Right renal cortex interstitium (tissue), 3 donors: Measurements from ENCODE around the gene NGEF. TPM values are rescaled to one million over a fixed set of nuclear protein-coding genes. Genes with fewer than 3 reads are reported as not detected.
"Not testable (repeated sequence)": the region's sequence is repeated elsewhere in the genome, so short reads cannot be mapped to it uniquely, and the experiment has no call there.

Experiments used
- DNase-seq, 3 donors: peaks; one replicate each; pipeline ENCODE4 v3.0.0-alpha.2; 2013; ENCODE audit warnings: low read depth in 3 of 3, low spot score in 2 of 3
- polyA plus RNA-seq, 3 donors: library from polyadenylated mRNA; unstranded; fragments of 120-200 nt; gene quantifications; one replicate each; pipeline ENCODE4 v1.2.1, GENCODE V29; 2013; ENCODE audit not compliant: insufficient read length in 3 of 3

NGEF gene, protein sequence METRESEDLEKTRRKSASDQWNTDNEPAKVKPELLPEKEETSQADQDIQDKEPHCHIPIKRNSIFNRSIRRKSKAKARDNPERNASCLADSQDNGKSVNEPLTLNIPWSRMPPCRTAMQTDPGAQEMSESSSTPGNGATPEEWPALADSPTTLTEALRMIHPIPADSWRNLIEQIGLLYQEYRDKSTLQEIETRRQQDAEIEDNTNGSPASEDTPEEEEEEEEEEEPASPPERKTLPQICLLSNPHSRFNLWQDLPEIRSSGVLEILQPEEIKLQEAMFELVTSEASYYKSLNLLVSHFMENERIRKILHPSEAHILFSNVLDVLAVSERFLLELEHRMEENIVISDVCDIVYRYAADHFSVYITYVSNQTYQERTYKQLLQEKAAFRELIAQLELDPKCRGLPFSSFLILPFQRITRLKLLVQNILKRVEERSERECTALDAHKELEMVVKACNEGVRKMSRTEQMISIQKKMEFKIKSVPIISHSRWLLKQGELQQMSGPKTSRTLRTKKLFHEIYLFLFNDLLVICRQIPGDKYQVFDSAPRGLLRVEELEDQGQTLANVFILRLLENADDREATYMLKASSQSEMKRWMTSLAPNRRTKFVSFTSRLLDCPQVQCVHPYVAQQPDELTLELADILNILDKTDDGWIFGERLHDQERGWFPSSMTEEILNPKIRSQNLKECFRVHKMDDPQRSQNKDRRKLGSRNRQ
- polyA plus RNA-seq = 1 to 10 TPM; 2.3 to 3.0 (median 2.7) TPM

DNA sequence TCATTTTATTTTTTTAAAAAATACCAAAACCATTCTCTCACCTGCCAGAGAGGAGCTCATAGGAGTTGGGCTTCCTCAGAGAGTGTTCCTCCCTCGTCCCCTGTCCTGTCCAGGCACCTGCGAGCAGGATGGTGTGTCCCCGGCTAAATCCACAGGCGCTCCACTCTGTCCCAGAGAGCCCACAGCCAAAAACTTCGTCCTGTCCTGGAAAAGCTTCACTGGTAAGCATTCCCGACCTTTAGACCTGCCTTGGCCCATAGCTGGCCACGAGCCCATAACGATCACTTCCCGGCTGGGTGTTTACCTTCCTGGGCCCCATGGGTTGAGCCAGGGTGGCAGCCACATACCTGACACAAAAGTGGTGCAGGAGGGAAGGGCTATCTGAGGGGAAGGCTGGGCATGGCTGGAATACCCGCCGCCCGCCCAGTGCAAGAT is at the start of gene NGEF:
Gene NGEF, minus strand, starts transcription at position 230 of the 435 bp plus-strand sequence. CDS start 38,366 bp downstream, outside the sequence.
- DNase-seq = no peak

DNA sequence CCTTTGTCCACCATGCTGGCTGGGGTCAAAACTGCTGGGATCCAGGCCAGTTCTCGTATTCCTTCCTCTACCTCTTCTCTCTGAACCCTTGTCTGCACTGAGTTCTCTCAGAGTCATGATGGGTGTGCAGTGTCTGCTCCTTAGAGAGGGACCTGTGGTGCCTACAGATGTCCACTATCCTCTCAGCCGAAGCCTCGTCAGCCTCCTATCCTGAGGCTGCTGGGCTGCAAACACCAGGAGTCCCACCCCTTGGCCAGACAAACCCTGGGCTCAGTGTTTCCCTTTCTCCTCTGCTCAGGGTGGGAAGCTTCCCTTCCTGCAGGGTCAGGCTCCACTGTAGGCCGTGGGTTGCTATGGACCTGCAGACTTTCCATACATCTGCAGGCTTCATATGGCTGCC is 49.4 kb upstream of the NGEF start:
- no peak for DNase-seq

DNA sequence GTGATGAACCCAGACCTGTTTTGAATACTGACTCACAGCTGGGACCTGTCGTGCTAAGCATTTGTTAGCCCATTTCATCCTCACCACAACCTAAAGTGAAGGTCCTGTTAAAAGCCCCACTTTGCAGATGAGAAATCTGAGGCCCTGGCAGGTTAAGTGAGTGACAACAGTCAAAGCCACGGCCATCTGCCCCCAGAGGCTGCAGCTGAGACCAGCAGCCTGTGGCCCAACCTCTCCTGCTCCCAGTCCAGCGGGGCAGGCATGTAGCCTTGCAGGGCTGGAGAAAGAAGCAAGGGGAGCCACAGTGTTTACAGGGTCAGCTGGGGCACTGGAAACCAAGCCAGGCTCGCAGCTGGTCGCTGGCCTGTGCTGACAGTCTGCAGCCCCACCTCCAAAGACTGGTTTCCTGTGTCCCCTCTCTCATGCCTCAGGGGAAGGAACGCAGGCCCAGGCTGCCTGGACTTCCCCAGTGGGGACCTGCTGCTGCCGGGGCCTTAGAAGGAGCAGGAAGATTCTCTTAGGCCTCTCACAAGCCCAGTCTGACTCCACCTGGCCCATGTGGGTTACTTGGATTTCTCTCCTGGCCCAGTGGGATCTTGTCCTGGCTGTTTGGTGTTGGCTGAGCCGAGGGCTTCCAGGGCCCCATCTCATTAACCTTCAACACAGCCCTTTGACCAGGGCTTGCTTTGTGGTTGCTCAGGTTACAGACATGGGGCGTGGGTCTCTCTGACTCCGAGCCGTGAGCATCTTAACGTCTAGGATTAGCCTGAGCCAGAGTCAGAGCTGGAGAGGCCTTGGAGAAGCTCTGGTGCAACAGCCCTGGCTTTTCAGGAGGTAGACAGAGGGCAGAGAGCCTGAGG is 48.8 kb upstream of the NGEF start:
- no peak for DNase-seq

DNA sequence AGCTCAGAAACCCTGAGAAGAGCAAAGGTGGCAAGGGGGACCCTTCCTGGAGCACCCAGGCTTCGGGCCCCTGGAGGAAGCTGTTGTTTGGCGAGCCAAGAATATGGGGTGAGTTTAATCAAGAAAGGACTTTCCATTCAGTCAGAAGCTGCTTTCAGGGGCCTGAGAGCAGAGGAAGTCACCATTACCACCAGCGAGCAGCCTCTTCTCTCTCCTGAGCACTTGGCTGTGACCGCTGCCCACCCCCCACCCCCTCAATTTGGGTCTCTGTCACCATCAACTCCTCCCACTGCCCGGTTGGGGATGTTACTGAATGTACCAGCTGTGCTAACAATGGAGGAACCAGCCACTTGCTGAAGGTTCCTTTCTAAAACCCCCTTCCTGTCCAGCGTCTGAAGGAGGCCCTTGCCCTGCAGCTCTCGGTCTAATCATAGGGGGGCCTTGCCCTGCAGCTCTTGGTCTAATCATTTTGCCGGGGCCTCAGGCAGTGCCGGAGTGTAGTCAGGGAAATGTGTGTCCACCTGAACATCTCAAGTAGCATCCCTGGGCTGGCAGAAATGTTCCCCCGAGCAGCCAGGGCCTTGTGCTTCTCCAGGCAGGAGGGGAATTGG is 48.0 kb upstream of the NGEF start:
- DNase-seq = no peak

DNA sequence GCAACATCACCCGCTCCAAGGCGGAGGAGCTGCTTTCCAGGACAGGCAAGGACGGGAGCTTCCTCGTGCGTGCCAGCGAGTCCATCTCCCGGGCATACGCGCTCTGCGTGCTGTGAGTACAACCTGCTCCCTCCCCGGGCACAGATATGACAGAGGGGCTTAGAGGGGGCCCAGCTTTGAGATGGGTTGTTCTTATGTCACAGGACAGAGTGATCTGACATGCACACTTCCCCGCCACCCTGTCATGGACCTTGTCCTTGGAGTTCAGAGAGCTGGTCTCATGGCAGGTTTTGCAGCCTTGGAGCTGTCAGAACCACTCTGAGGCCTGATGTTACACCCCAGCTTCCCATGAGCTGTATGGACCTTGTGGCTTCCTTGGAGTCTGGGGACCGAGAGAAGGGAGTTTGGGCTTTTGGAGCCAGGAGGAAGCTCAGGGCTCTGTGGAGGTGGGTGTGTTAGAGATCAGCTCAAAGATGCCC is 47.5 kb upstream of the NGEF start:
- no peak for DNase-seq

DNA sequence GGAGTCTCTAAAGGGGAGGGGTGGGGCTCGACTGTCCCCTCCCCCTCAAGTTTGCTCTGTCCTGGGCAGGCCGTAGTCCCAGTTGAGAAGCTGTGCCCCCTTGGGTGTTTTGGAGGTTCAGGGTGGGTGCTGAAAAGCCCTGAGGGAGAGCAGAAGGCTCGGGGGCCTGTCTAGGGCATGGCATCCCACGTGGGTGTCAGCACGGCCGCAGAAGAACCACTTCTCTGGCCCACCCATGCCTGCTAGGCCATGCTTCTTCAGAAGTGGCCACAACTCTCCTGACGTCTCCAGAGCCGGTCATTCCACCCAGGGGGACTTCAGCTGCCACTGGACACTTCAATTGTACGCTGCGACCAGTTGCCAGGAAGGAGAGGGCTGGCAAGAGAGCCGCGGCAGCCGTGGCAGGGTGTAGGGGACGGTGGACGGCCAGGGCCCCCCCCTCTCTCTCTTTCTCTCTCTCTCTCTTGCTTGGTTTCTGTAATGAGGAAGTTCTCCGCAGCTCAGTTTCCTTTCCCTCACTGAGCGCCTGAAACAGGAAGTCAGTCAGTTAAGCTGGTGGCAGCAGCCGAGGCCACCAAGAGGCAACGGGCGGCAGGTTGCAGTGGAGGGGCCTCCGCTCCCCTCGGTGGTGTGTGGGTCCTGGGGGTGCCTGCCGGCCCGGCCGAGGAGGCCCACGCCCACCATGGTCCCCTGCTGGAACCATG is 46.9 kb upstream of the NGEF start, which contains the start of gene INPP5D:
Gene INPP5D, plus strand, starts transcription at position 546 of the 704 bp plus-strand sequence. Its CDS starts 137 bp downstream, at position 683.
- DNase-seq = no peak

DNA sequence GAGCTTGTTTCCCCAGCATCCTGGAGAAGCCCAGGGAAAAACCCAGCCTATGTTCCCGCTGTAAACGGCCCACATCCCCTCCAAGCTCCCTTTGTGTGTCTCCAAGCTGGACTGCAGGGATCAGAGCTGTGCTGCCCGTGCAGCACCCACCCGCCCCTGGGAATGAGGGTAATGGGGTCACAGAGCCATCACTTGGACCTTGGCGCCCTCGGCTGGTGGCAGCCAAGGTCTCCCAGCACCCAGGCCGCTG is 46.4 kb upstream of the NGEF start:
- no peak for DNase-seq

DNA sequence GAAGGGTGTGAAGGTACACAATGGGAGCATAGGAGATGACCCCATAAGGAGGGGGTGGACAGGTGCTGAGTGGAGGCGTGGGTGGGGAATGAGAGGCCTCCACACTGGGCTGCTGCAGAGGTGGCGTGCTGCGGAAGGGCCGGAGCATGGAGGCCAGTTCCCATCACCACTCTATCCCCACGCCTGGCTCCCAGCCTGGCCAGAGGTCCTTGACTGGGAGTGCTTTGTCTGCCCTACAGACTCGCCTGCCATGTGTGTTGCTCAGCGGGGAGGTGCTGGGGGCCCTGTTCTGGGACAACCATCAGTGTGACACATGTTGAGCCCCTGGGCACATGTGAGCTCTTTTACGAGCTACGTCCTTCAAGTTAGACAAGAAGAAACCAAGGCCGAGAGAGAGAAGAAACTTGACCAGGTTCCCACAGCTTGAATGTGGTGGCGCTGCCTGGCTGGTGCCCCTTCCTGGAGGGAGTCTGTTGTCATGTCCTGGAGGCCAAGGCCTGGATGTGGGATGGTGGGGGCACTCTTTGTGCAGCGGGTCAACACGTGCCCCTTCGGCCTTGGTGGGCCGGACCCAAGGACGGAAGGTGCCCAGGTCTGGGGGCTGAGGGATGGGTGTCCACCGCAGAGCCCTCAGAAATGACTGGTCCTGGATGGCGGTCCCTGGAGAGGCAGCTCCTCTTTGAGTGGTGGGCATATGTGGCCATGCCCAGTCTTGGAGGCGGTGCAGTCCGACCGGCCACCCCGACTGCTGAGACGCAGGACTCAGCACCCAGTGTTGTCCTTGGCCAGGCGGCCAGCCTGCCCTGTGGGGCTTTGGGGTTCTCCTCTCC is 45.9 kb upstream of the NGEF start:
- no peak for DNase-seq

DNA sequence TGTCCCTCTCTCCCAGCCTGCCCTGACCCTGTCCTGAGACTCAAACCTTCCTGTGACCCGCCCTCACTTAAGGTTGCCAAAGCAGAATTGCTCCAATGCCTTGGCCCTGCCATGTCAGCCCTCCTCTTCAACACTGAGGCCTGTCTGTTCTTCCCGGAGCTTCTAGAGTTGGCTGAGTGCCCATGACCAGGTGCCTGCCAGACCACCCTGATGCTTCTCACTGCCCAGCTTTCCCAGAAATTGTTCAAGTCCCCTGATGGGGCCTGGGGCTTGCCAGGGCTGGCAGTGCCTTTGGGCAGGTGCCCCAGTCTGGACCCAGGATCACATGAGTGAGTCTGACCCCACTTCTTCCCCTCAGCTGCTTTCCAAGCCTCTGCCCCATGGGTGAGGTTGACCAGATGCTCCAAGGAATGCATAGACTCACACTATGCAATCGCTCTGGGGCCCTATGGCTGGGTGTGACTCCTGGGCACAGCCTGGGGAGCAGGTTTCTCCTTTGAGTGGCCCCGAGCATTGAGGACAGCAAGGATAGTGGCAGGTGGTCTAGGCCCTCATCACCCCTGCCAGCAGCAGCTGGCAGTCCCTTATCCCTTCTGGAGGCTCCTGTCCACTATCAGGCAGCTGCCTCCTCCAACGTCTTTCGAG is 44.0 kb upstream of the NGEF start:
- DNase-seq = no peak

DNA sequence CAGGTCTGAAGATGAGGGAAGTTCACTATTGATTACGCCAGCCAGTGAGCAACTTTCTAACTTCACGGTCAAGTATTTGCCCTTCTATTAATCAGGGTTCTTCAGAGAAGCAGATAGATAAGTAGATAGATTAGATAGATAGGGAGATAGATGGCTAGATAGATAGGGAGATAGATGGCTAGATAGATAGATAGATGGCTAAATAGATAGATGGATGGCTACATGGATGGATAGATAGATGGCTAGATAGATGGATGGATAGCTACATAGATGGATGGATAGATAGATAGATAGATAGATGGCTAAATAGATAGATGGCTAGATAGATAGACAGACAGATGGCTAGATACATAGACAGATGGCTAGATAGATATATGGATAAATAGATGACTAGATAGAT is 42.3 kb upstream of the NGEF start:
- DNase-seq = no peak

DNA sequence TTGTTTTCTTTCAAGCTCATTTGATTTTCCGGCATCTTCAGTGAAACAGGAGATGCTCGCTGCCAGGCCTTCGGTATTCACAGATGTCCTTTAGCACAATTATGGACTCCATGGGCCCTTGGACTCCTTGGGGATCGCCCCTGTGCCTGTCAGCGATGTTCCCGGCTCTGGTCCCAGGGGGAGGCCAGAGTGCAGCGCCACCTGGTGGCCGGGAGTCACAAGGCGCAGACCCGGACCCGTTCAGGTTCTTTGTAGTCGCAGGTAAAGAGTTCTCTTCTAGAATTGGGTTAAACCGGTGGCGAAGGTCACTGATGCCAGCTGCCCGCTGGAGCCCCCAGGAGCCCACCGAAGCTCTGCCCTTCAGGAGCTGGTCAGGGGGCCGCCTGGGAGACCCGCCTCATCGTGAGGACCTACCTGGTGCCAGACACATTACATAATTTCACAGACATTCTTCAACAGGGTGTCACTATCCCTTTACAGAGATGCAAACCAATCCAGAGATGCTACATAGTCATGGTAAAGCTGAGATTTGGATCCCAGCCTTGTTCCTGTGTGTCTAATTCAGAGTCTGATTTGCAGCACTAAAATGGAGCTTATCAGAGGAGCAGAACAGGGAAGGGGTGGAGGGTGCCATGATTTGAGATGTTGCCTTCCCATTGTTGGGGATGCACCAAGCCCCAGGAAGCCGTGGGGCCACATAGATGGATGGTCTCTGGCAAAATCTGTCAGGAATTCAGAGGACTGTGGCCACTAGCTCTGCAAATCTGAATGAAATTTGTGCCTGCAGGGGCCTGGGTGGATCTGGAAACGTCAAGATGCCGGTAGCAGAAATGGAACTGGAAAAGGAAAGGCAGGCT is 41.1 kb upstream of the NGEF start:
- DNase-seq = no peak

DNA sequence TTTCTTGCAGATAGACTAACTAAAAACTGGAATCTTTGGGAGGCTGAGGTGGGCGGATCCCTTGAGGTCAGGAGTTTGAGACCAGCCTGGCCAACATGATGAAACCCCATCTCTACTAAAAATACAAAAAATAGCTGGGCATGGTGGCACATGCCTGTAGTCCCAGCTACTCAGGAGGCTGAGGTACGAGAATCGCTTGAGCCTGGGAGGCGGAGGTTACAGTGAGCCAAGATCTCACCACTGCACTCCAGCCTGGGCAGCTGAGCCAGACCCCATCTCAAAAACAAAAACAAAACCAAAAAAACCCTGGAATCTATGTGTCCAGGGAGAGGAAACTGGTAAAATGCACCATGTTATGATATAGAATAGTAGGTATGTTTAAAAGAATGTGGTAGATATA is 39.5 kb upstream of the NGEF start:
- DNase-seq = not testable (repeated sequence)

DNA sequence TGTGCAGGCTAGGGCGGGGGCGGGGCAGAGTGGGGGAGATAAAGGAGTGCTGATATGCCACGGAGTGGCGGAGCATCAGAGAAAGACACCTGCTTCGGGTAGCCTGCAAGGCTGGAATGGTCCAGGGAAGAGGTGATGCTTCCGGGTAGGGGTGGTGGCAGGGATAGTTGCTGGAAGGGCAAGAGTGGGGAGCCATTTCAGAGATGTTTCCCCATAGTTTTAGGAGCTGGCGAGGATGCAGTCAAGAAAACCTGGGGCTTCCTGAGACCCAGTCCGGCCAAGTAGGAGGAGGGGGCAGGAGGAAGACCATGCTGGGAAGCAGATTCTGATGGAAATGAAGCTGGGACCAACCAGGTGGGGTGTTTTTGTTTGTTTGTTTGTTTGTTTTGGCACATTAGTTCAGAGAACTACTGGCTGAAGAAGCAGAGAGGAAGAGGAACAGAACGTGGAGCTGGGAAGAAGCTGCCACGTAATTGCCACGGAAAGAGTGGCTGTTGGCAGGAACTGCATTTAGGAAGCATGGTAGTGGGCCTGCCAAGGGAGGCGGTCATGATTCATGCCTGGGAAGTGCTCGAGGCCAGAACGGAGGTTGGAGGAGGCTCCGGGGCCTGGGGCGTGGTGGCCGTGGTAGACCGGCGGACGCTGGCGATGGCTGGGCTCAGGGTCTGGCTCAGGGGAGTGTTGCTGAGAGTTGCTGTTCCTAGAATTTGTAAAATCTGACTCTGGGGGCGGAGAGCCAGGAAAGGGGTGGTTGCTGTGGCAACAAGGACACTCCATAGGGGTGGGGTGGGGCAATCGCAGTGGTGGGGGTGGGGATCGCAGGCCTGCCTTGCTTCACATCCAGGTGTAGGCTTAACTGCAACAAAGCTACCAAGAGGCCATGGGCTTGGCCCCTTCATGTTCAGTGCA is 38.4 kb upstream of the NGEF start:
- DNase-seq = no peak

DNA sequence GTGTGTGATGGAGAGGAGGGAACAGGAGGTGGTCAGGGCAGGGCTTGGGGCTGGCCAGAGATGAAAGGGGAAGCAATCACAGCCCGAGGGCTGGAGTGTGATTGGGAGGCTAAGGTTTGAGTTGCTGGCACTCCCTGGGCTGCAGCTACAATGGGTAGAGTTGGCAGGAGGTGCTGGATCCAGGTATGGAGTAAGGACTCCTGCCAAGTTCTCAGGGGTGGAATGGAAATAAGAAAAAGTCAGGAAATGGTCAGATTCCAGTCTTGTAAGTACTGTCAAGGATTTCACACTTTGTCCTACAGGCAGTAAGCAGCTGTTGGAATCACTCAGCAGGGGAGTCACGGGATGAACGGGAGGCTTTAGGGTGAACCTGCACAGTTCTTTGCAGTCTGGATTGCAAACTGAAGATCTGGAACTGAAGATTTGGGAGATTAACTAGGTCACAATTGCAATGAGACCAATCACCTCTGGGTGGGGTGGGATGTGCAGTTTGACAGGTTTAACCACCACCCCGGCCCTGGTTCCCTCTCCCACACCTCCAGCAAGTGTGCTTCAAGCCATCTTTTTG is 36.2 kb upstream of the NGEF start:
- no peak for DNase-seq

DNA sequence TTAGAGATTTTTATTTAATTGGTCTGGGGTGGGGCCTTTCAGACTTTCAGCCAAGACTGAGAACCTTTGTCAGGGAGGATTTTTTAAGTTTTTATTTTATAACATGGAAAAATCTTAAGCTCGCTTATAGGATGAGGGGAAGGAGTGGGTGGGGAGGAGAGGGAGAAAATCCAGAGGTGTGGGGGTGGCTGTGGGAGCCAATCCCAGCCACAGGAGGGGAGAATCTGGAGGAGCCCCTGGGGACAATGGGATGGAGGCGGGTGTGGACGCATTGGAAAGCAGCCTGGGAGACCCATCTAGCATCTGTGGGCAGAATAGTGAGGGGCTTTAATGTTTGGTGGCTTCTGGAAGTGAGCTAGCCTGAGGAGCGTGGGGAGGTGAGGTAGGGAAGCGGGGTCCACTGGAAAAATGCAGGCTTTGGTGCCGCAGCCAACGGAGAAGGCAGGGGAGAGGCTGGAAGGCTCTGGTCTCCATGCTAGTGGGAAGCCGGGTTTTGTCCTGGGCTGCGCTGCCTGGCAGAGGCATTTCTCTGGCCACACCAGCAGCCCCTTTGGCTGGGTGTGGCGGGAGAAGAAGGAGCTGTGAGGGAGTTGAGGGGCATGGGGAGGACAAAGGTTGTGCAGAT is 35.6 kb upstream of the NGEF start:
- DNase-seq = no peak

DNA sequence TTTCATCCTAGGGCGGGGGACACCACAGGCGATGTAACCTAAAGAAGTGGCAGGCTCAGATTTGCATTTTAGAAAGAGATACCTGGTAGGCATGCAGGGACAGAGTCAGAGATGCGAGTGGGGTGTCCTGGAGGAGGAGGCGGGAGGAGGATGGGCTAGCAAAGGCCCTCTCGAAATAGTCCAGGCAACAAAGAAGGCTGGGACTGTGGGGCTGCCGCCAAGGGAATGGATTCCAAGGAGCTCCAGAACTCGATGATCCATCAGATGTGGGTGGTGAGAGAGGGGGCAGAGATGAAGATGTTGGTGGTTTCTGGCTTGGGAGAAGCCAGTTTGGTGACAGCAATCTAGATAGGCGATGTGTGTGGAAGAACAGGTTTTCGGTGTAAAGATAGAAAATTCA is 34.6 kb upstream of the NGEF start:
- no peak for DNase-seq
